CD14-positive monocyte (primary cell): ENCODE results near the gene KIF20B. TPM values are rescaled to one million over a fixed set of nuclear protein-coding genes. Genes with fewer than 3 reads are reported as not detected.

Source experiments
- DNase-seq, 3 donors: peaks; one replicate each; pipeline ENCODE4 v3.0.0-alpha.2; 2011 to 2022
- H2AFZ ChIP-seq: 2 replicates; pipeline ENCODE4 v1.6.0; 2012; ENCODE audit warnings: mild to moderate bottlenecking, low read depth, low read length, inconsistent platforms; ENCODE audit not compliant: insufficient read depth, poor library complexity, severe bottlenecking
- H3K27ac ChIP-seq, 2 donors: 1 replicate in 1 of 2; 2 replicates in 1 of 2; pipeline ENCODE4 v1.5.1; 2012 to 2013; ENCODE audit warnings: low read length in 2 of 2, control low read depth in 1 of 2, inconsistent platforms in 1 of 2, low read depth in 1 of 2, mild to moderate bottlenecking in 1 of 2
- H3K27me3 ChIP-seq, 2 donors: one replicate each; pipeline versions ENCODE4 v1.6.0 to v1.6.1; 2011 to 2013; ENCODE audit warnings: low read length in 2 of 2; ENCODE audit not compliant: control insufficient read depth in 2 of 2, insufficient read depth in 2 of 2
- H3K36me3 ChIP-seq, 2 donors: replicated peaks in 1 of 2; 1 replicate in 1 of 2; 2 replicates in 1 of 2; pipeline versions ENCODE4 v1.5.1 to v1.6.1; 2012 to 2013; ENCODE audit warnings: low read length in 2 of 2, control low read depth in 1 of 2, inconsistent platforms in 1 of 2, mild to moderate bottlenecking in 1 of 2; ENCODE audit not compliant: insufficient read depth in 2 of 2, control insufficient read depth in 1 of 2
- H3K4me1 ChIP-seq, 2 donors: 1 replicate in 1 of 2; 2 replicates in 1 of 2; pipeline versions ENCODE4 v1.5.1 to v1.6.1; 2012 to 2013; ENCODE audit warnings: low read length in 2 of 2, control low read depth in 1 of 2, inconsistent platforms in 1 of 2, mild to moderate bottlenecking in 1 of 2, moderate library complexity in 1 of 2; ENCODE audit not compliant: insufficient read depth in 2 of 2, control insufficient read depth in 1 of 2
- H3K4me2 ChIP-seq: replicated peaks from 2 replicates; pipeline ENCODE3; 2012; ENCODE audit warnings: low read length, moderate library complexity, mild to moderate bottlenecking; ENCODE audit not compliant: poor library complexity, severe bottlenecking; ENCODE audit errors: extremely low read depth
- H3K4me3 ChIP-seq, 3 experiments: fragments of 200-600 bp in 1 of 3; sonication (generic) in 1 of 3; replicated peaks in 1 of 3; 1 replicate in 2 of 3; 2 replicates in 1 of 3; pipeline ENCODE4 v1.5.1; 2011 to 2013; ENCODE audit warnings: low read length in 3 of 3, mild to moderate bottlenecking in 3 of 3, control low read depth in 2 of 3, low read depth in 2 of 3, inconsistent platforms in 1 of 3, moderate library complexity in 1 of 3
- H3K79me2 ChIP-seq: 2 replicates; pipeline ENCODE4 v1.6.0; 2012; ENCODE audit warnings: mild to moderate bottlenecking, control low read depth, inconsistent platforms, low read length, moderate library complexity; ENCODE audit not compliant: insufficient read depth
- H3K9ac ChIP-seq: 2 replicates; pipeline ENCODE4 v1.6.0; 2017; ENCODE audit warnings: low read length, mild to moderate bottlenecking; ENCODE audit not compliant: insufficient read depth, poor library complexity, severe bottlenecking
- H3K9me3 ChIP-seq, 2 donors: replicated peaks in 1 of 2; 1 replicate in 1 of 2; 2 replicates in 1 of 2; pipeline versions ENCODE4 v1.5.1 to v1.6.1; 2012 to 2013; ENCODE audit warnings: low read length in 2 of 2, control low read depth in 1 of 2; ENCODE audit not compliant: control insufficient read depth in 1 of 2, insufficient read depth in 1 of 2
- H4K20me1 ChIP-seq: 2 replicates; pipeline ENCODE4 v1.6.0; 2012; ENCODE audit warnings: mild to moderate bottlenecking, low read length, control low read depth, moderate library complexity; ENCODE audit not compliant: insufficient read depth
- H3K27ac Mint-ChIP-seq, 7 donors: one replicate each; pipeline ENCODE4 v1.8.0; 2020; ENCODE audit warnings: mild to moderate bottlenecking in 7 of 7, mixed read lengths in 7 of 7, moderate library complexity in 6 of 7, inconsistent platforms in 2 of 7
- H3K27me3 Mint-ChIP-seq, 3 donors: one replicate each; pipeline ENCODE4 v1.8.0; 2021 to 2022; ENCODE audit warnings: low read depth in 3 of 3, mild to moderate bottlenecking in 3 of 3, mixed read lengths in 3 of 3, moderate library complexity in 3 of 3, inconsistent platforms in 1 of 3
- H3K36me3 Mint-ChIP-seq, 2 donors: one replicate each; pipeline ENCODE4 v1.8.0; 2020; ENCODE audit warnings: mixed read lengths in 2 of 2, inconsistent platforms in 1 of 2, mild to moderate bottlenecking in 1 of 2
- H3K4me1 Mint-ChIP-seq: one replicate; pipeline ENCODE4 v1.8.0; 2020; ENCODE audit warnings: mild to moderate bottlenecking, mixed read lengths
- H3K4me3 Mint-ChIP-seq, 2 donors: one replicate each; pipeline ENCODE4 v1.8.0; 2020; ENCODE audit warnings: mild to moderate bottlenecking in 2 of 2, mixed read lengths in 2 of 2, moderate library complexity in 1 of 2
- H3K9me3 Mint-ChIP-seq, 7 donors: one replicate each; pipeline ENCODE4 v1.8.0; 2020 to 2022; ENCODE audit warnings: mixed read lengths in 7 of 7, mild to moderate bottlenecking in 6 of 7, moderate library complexity in 6 of 7, inconsistent platforms in 2 of 7
- CTCF ChIP-seq: fragments of 200-600 bp; IDR thresholded peaks from one replicate; pipeline ENCODE4 v1.8.0; 2022; ENCODE audit warnings: antibody characterized with exemption, mild to moderate bottlenecking
- WGBS: methylation state at CpG from one replicate; pipeline ENCODE4 v1.1.5; 2013; ENCODE audit warnings: missing lambda C conversion rate; ENCODE audit not compliant: insufficient coverage; 5-methylcytosine and 5-hydroxymethylcytosine counted together
- intact Hi-C, 2 donors: fragments of 100-400 bp; cut with micrococcal nuclease; formaldehyde crosslinking; loops; one replicate each; pipeline versions ENCODE4 v1.15.0 to v1.15.1; 2023
- polyA plus RNA-seq, 3 donors: library from polyadenylated mRNA; depleted of rRNA in 1 of 3; unstranded in 2 of 3; stranded (reverse) in 1 of 3; fragments of 300-500 nt in 2 of 3; fragments of >200 nt in 1 of 3; fragmentation: Illumina TruSeq in 2 of 3; gene quantifications; 1 replicate in 2 of 3; 2 replicates in 1 of 3; pipeline ENCODE4 v1.2.3, GENCODE V29; 2012 to 2021

Gene KIF20B
- polyA plus RNA-seq, 3 donors = 0.44 to 3.9 (median 1.5) TPM

GRCh38 chr10:89702121-89702480 lies 711 bp downstream of the KIF20B start:
- peaks cover 0 to 1% (median 0%) of the 10 kb centered on the region in 3 donors for H3K27me3 Mint-ChIP-seq
- Histone ChIP-seq H3K4me3 (peak overlapping the region; percentile 84 to 93 (median 86)), H3K9me3 (no peaks in the 10 kb centered on the region), H3K4me2 (peak overlapping the region; percentile 89), H2AFZ (peak overlapping the region; percentile 97), H3K27me3 (no peaks in the 10 kb centered on the region), H3K79me2 (peaks cover 57% of the 10 kb centered on the region), H3K36me3 (no peaks in the 10 kb centered on the region), H3K27ac (peak overlapping the region; percentile 86 to 98), H3K9ac (peak overlapping the region; percentile 89), H4K20me1 (no peaks in the 10 kb centered on the region), H3K4me1 (peaks cover 7 to 22% of the 10 kb centered on the region in 2 donors)
- 37% methylated on average over 2 of the region's 7 CpGs for WGBS
- peaks cover 24% of the 10 kb centered on the region for H3K4me1 Mint-ChIP-seq
- peak overlapping the region; percentile 97 to 99 for H3K4me3 Mint-ChIP-seq
- peak in 1 of 3 donors; percentile 7 for DNase-seq
- H3K9me3 Mint-ChIP-seq = peaks cover 0 to 3% (median 0%) of the 10 kb centered on the region in 7 donors
- no peak for TF ChIP-seq CTCF
- peak overlapping the region; percentile 97 to 99 (median 98) for H3K27ac Mint-ChIP-seq
- peaks cover 0 to 4% of the 10 kb centered on the region in 2 donors for H3K36me3 Mint-ChIP-seq
- intact Hi-C loops = loop anchor here (5.0 to 10.0 kb wide), 3 partner anchors 57 to 277 kb away; partner anchors contain the start of gene PANK1 (in 1 of the 2)

GRCh38 chr10:89705466-89705865 lies 4.1 kb downstream of the KIF20B start:
- H3K4me1 Mint-ChIP-seq = peaks cover 34% of the 10 kb centered on the region
- Histone ChIP-seq H3K27ac (no peak overlapping the region), H4K20me1 (no peaks in the 10 kb centered on the region), H3K9ac (no peak overlapping the region), H3K36me3 (peaks cover under 1 to 5% of the 10 kb centered on the region in 2 donors), H3K79me2 (peaks cover 90% of the 10 kb centered on the region), H3K4me2 (no peak overlapping the region), H3K9me3 (no peaks in the 10 kb centered on the region), H3K4me1 (peaks cover 11 to 26% of the 10 kb centered on the region in 2 donors), H3K27me3 (no peaks in the 10 kb centered on the region), H3K4me3 (no peak overlapping the region), H2AFZ (no peak overlapping the region)
- DNase-seq = no peak
- peaks cover 0 to 12% of the 10 kb centered on the region in 2 donors for H3K36me3 Mint-ChIP-seq
- no peak for TF ChIP-seq CTCF
- H3K4me3 Mint-ChIP-seq = no peak overlapping the region
- no peak overlapping the region for H3K27ac Mint-ChIP-seq
- peaks cover 0 to 5% (median 0%) of the 10 kb centered on the region in 7 donors for H3K9me3 Mint-ChIP-seq
- no CpG with 5 or more reads among the region's 3 CpGs for WGBS
- H3K27me3 Mint-ChIP-seq = peaks cover 0 to 1% (median 0%) of the 10 kb centered on the region in 3 donors
- intact Hi-C loops = loop anchor here (10.0 kb wide), 2 partner anchors 61 to 281 kb away; partner anchors contain the start of gene PANK1 (in 1 of the 2)
